ENCODE results near the gene AGRP.

DNA sequence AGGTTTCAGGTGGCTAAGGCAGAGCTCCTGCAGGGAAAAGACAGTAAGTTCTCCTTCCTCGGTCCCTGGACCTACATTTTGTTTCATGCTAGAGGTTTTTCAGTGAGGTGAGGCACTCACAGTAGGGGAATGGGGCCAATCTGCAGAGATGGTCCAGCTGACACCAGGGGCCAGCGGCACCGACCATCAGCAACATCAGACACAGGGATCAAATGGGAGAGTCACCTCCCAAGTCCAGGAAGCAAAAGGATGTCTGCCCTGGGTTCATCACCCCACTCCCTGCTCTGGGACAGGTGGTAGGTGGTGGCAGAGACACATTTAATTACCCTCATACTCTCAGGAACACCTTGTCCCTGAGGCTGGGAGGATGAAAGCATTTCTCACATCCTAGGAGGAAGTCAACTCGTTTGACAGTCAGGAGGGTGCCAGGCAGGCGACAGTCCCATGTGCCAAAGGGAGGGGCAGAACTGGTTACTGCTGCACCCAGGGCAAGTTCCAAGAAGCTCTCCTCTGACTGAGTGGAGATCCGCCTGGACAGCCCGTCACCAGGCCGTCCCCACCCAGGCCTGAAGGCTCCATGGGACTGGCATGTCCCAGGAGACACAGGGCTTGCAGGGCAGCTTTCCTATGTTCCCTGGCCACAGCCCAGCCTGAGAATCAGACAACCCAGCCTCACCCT lies 21.6 kb downstream of the AGRP start:
- TF ChIP-seq HMGA2 (CRISPR knock-in tag; IDR thresholded peaks at IDR 0.05) = no peak
- TF ChIP-seq ZNF263 (CRISPR knock-in tag; IDR thresholded peaks at IDR 0.05; ENCODE audit: low read depth) = no peak
- TF ChIP-seq CTCF (IDR thresholded peaks at IDR 0.05) = no peak
- TF ChIP-seq, protein P1, sequence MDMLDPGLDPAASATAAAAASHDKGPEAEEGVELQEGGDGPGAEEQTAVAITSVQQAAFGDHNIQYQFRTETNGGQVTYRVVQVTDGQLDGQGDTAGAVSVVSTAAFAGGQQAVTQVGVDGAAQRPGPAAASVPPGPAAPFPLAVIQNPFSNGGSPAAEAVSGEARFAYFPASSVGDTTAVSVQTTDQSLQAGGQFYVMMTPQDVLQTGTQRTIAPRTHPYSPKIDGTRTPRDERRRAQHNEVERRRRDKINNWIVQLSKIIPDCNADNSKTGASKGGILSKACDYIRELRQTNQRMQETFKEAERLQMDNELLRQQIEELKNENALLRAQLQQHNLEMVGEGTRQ (CRISPR knock-in tag; IDR thresholded peaks at IDR 0.05) = no peak
- TF ChIP-seq ELF4 (CRISPR knock-in tag; IDR thresholded peaks at IDR 0.05; ENCODE audit: low read depth) = no peak
- TF ChIP-seq ESRRA (CRISPR knock-in tag; IDR thresholded peaks at IDR 0.05; ENCODE audit: borderline replicate concordance) = no peak
- TF ChIP-seq ZNF138 (CRISPR knock-in tag; conservative IDR thresholded peaks at IDR 0.05) = no peak
- no peak for TF ChIP-seq CREB1 (CRISPR knock-in tag; IDR thresholded peaks at IDR 0.05)
- TF ChIP-seq NR1H2 (CRISPR knock-in tag; IDR thresholded peaks at IDR 0.05) = no peak
- no peak for TF ChIP-seq SP1 (CRISPR knock-in tag; conservative IDR thresholded peaks at IDR 0.05)
- TF ChIP-seq, protein P2, sequence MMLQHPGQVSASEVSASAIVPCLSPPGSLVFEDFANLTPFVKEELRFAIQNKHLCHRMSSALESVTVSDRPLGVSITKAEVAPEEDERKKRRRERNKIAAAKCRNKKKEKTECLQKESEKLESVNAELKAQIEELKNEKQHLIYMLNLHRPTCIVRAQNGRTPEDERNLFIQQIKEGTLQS (CRISPR knock-in tag; conservative IDR thresholded peaks at IDR 0.05) = no peak
